ENCODE data around the gene PAGE5. TPM values are rescaled to one million over a fixed set of nuclear protein-coding genes. Genes with fewer than 3 reads are reported as not detected.

PAGE5 gene
- total and polyA plus RNA-seq, 4 donors = 0.24 to 0.65 TPM; not detected in 2

DNA sequence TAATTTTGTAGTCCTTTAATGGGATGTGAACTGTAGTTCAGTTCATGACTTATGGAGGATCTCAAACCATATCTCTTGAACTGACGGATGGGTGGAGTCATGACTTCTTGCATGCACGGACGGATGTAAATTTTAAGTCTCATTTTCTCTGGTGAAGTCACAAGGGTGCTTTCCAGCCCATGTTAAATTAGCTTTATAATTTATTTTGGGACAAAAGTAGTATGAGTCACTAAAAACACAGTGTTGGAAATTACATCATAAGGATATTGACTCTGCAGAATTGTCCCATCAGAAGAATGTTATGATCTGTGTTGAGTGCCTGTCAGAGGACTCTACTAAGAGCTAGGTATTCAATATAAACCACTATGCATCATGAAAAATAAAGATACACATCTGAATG lies 6.8 kb upstream of the PAGE5 start:
- H3K9me3 ChIP-seq (ENCODE audit: control insufficient read depth in 4 of 4, low read length in 3 of 4) = no peaks in the 10 kb centered on the region
- WGBS = 79% methylated on average over 3 of the region's 3 CpGs
- no peak overlapping the region for H3K9ac ChIP-seq (ENCODE audit: low read depth in 1 of 2, low read length in 2 of 2)

More for the DNA sequence above, 6.8 kb upstream of the PAGE5 start:
- no peaks in the 10 kb centered on the region for H3K27me3 ChIP-seq (ENCODE audit: control insufficient read depth in 4 of 4, insufficient read depth in 4 of 4, low read length in 3 of 4)
- peaks cover 0 to 6% (median 3%) of the 10 kb centered on the region in 4 donors for H3K4me1 ChIP-seq (ENCODE audit: control insufficient read depth in 4 of 4, insufficient read depth in 4 of 4, low read length in 3 of 4)
- H3K4me3 ChIP-seq (ENCODE audit: low read depth in 1 of 3, low read length in 3 of 3) = no peak overlapping the region
- H3K36me3 ChIP-seq (ENCODE audit: control insufficient read depth in 4 of 4, insufficient read depth in 3 of 4, low read depth in 1 of 4, low read length in 3 of 4) = no peaks in the 10 kb centered on the region
- H3K27ac ChIP-seq (ENCODE audit: low read depth in 1 of 2, low read length in 2 of 2) = no peak overlapping the region
- DNase-seq (ENCODE audit: low spot score) = no peak
- TF ChIP-seq HNF4G (IDR thresholded peaks at IDR 0.05) (no peak), SP1 (IDR thresholded peaks at IDR 0.05) (no peak), FOXA2 (IDR thresholded peaks at IDR 0.05) (no peak), JUND (IDR thresholded peaks at IDR 0.05) (no peak), EGR1 (IDR thresholded peaks at IDR 0.05; ENCODE audit: low read depth in 2 of 2) (no peak), FOXA1 (IDR thresholded peaks at IDR 0.05) (no peak), HNF4A (conservative IDR thresholded peaks at IDR 0.05) (no peak), RAD21 (IDR thresholded peaks at IDR 0.05) (no peak), TAF1 (conservative IDR thresholded peaks at IDR 0.05) (no peak), GABPA (IDR thresholded peaks at IDR 0.05 in 1 of 2, conservative IDR thresholded peaks at IDR 0.05 in 1 of 2) (no peak), NR2F2 (IDR thresholded peaks at IDR 0.05) (no peak), YY1 (IDR thresholded peaks at IDR 0.05) (no peak)
- TF ChIP-seq, protein P1, sequence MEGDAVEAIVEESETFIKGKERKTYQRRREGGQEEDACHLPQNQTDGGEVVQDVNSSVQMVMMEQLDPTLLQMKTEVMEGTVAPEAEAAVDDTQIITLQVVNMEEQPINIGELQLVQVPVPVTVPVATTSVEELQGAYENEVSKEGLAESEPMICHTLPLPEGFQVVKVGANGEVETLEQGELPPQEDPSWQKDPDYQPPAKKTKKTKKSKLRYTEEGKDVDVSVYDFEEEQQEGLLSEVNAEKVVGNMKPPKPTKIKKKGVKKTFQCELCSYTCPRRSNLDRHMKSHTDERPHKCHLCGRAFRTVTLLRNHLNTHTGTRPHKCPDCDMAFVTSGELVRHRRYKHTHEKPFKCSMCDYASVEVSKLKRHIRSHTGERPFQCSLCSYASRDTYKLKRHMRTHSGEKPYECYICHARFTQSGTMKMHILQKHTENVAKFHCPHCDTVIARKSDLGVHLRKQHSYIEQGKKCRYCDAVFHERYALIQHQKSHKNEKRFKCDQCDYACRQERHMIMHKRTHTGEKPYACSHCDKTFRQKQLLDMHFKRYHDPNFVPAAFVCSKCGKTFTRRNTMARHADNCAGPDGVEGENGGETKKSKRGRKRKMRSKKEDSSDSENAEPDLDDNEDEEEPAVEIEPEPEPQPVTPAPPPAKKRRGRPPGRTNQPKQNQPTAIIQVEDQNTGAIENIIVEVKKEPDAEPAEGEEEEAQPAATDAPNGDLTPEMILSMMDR (IDR thresholded peaks at IDR 0.05; ENCODE audit: low read depth, low read length, missing input control) = no peak
- TF ChIP-seq, protein P2, sequence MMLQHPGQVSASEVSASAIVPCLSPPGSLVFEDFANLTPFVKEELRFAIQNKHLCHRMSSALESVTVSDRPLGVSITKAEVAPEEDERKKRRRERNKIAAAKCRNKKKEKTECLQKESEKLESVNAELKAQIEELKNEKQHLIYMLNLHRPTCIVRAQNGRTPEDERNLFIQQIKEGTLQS (IDR thresholded peaks at IDR 0.05) = no peak
- TF ChIP-seq, protein P3, sequence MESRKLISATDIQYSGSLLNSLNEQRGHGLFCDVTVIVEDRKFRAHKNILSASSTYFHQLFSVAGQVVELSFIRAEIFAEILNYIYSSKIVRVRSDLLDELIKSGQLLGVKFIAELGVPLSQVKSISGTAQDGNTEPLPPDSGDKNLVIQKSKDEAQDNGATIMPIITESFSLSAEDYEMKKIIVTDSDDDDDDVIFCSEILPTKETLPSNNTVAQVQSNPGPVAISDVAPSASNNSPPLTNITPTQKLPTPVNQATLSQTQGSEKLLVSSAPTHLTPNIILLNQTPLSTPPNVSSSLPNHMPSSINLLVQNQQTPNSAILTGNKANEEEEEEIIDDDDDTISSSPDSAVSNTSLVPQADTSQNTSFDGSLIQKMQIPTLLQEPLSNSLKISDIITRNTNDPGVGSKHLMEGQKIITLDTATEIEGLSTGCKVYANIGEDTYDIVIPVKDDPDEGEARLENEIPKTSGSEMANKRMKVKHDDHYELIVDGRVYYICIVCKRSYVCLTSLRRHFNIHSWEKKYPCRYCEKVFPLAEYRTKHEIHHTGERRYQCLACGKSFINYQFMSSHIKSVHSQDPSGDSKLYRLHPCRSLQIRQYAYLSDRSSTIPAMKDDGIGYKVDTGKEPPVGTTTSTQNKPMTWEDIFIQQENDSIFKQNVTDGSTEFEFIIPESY (IDR thresholded peaks at IDR 0.05) = no peak
- TF ChIP-seq, protein P4, sequence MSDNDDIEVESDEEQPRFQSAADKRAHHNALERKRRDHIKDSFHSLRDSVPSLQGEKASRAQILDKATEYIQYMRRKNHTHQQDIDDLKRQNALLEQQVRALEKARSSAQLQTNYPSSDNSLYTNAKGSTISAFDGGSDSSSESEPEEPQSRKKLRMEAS (IDR thresholded peaks at IDR 0.05) = no peak
- TF ChIP-seq, protein P5, sequence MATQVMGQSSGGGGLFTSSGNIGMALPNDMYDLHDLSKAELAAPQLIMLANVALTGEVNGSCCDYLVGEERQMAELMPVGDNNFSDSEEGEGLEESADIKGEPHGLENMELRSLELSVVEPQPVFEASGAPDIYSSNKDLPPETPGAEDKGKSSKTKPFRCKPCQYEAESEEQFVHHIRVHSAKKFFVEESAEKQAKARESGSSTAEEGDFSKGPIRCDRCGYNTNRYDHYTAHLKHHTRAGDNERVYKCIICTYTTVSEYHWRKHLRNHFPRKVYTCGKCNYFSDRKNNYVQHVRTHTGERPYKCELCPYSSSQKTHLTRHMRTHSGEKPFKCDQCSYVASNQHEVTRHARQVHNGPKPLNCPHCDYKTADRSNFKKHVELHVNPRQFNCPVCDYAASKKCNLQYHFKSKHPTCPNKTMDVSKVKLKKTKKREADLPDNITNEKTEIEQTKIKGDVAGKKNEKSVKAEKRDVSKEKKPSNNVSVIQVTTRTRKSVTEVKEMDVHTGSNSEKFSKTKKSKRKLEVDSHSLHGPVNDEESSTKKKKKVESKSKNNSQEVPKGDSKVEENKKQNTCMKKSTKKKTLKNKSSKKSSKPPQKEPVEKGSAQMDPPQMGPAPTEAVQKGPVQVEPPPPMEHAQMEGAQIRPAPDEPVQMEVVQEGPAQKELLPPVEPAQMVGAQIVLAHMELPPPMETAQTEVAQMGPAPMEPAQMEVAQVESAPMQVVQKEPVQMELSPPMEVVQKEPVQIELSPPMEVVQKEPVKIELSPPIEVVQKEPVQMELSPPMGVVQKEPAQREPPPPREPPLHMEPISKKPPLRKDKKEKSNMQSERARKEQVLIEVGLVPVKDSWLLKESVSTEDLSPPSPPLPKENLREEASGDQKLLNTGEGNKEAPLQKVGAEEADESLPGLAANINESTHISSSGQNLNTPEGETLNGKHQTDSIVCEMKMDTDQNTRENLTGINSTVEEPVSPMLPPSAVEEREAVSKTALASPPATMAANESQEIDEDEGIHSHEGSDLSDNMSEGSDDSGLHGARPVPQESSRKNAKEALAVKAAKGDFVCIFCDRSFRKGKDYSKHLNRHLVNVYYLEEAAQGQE (IDR thresholded peaks at IDR 0.05) = no peak

Measured in liver (tissue), 9 donors.